Activated gamma-delta T cell (primary cell): Measurements from ENCODE around the gene MYOG.

Source experiments
- DNase-seq: peaks from one replicate; lab custom pipeline; 2025; lab: John Stamatoyannopoulos, UW

MYOG gene

DNA sequence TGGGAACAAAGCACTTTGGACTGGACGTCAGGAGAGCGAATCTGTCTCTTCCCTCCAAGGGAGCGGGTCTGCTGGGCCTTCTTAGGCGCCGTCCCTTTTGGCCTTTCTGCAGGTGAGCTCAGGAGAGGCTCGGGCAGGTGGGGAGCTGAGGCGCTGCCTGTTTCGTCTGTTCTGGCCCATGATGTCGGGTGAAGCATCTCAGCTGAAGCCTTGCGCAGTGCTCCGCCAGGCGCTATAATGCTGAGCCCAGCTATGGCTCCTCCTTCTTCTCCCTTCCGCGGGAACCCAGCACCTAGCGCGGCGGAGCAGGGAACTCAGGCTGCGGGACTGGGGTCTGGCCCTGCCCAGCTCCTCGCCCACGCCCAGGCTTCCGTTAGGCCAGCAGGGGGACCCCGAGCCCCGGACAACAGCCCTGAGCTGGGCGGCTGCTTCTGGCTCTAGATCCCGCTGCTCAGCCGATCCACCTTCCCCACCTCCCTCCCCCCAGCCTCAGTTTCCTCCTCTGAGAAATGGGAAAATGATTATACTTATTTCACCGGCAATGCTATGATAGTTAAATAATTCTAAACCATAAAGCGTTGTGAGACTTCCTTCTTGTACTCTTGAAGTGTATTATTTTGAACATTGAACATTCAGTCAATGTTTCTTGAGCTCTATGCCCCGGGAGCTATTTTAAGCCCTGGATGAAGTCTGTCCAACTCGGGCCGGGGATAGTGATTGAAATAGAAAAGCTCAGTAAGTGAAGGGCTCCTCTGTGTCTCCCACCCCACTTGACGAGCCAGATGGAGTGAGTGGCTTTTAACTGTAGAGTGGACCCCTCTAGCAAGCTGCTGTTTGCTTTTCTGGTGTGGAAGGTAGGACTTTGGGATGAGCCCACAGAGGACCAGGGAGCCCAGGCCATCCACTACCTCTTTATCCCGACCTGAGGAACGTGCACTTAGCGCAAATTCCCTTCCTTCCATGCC is 32.1 kb upstream of the MYOG start:
- no peak for DNase-seq

DNA sequence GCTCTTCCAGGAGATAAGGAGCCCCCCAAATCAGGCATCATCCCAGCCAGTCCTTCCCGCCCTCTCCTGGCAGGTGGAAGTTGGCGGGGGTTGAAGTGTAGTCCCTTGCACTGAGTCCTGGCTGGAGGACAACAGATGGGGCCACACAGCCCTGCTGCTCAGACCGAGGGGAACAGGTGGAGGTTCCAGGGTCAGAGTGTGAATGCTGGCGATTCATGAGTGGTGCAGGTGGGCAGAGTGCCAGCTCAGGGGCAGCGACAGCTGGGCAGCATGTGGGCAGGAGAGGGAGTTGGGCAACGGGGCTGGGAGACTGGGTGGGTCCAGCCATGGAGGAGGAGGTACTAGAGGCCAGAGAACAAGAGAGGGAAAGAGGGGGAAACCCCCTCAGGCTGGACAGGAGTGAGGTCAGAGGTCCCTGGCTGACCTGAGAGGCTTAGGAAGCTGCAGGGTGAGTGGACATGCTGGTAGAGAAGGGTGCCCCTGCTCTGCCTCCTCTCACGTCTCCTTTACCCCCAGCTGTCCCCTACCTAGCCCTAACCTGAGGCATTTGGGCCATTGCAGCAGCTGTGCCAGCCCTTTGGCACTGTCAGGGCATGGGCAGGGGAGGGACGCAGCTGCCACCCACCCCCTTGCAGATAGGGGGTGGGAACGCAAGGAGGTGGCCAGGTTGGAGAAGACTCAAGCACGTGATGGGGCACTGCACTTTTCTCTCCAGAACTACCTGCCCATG is 30.4 kb upstream of the MYOG start:
- DNase-seq: no peak

DNA sequence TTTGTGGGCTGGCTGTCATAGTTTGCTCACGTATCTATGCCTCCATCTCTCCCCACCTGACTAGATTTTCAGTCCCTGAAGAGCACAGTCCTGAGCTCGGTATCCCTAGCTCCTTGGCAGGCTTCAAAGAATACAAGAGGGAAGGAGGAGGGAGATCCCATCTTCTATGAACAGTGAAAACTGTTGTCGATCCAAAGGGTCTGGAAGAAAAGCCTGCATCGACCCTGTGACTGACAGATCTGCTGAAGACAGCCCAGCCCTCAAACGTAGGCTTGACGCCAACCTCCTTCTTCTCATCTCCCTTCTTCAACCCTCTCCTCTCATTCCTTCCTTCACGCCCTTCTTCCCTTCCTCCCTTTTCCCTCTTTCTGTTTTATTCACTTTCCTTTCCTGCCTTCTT is 28.4 kb upstream of the MYOG start:
- DNase-seq: no peak

DNA sequence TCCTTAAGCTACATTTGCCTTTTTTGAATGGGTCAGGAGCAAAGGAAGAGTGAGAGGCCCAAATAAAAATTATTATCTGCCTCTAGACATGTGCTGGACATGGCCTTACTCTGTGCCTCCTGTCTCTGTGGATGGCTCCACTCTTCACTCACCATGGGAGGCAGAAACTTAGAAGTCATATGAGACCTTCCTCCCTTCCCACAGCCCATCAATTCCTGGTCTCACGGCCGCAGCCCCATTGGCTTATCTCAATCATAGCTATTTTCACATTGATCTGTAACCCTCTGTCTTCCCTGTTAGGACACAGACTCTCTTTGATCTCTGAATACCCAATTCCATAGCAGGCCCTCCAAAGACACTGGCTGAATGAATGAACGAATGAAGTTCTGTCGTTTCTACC is 27.5 kb upstream of the MYOG start:
- no peak for DNase-seq

DNA sequence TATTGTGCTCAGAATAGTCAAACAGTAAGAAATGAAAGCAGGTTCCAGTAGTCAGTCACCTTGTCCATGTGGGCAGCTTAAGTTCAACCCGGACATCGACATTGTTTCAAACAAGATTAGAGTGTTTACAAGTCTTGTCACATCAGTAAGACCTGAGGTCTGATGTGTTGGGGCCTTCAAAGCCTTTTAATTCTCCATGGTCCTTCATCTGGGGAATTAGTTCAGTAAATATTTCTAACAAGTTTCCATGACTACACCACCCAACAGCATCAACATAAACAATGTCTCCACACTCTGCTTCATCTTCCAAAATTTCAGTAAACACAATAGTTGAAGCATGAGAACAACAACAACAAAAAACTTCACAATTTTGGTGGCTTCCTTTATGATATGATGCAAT is 26.7 kb upstream of the MYOG start:
- no peak for DNase-seq

DNA sequence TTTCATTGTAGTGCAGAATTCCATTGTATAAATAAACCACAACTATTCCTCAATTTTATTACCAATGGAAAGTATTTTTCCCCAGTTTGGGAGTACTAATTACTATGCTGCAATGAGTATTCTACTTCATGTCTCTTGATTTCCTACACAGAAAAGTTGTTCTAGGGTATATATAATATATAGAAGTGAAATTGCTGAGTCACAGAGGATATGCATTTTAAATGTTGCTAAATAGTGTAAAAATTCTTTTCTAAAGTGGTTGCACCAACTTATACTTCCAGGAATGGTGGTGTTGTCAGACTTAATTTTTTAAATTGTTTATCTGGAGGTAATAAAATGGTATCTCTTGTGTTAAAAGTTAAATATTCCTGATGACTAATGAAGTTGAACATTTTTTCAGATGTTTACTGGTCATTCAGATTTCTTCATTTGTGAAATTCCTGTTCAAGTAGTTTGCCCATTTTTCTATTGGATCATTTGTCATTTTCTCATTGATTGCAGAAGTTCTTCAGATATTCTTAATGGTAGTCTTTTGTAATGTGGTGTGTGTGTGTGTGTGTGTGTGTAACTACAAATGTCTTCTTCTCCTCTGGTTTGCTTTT is 19.1 kb upstream of the MYOG start:
- no peak for DNase-seq

DNA sequence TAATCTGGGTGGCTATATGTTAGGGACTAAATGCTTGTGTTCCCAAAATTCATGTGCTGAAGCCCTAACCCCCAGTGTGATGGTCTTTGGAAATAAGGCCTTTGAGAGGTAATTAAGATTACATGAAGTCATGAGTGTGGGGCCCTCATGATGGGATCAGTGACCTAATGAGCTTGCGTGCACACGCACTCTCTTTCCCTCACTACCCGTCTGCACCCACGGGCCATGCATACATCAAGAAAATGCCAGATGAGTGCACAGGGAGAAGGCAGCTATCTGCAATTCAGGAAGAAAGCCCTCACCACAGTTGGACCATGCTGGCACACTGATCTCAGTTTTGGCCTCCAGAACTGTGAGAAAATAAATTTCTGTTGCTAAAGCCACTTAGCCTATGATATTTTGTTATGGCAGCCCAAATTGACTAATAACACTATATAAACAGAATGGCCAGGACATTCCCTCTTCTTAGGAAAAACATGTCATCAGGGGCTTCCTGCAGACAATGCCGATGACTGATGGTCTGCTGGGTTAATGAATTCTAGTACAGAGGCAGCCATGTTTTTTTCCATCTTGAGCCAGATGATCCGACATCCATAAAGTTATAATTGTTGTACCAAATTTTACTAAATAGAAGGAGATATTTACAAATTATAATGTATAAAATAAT is 18.1 kb upstream of the MYOG start:
- DNase-seq: no peak

DNA sequence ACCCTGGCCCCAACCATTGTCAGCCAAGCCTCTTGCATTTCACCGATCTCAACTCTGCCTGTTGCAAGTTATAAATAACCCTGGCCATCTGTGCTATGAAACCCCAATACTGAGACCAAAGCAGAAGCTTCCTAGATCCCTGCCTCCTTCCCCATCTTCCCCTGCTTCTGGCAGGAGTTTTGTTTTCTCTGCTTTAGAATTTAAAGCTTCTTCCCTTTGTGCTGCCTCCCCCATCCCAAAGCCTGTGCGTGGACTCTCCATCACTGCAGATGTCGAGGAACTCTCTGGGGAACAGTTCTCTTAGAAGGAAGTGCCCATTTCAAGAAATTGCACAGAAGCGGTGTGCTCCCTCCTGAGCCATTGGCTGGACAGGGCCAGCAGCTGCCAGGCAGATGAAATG is 17.4 kb upstream of the MYOG start:
- DNase-seq: no peak

DNA sequence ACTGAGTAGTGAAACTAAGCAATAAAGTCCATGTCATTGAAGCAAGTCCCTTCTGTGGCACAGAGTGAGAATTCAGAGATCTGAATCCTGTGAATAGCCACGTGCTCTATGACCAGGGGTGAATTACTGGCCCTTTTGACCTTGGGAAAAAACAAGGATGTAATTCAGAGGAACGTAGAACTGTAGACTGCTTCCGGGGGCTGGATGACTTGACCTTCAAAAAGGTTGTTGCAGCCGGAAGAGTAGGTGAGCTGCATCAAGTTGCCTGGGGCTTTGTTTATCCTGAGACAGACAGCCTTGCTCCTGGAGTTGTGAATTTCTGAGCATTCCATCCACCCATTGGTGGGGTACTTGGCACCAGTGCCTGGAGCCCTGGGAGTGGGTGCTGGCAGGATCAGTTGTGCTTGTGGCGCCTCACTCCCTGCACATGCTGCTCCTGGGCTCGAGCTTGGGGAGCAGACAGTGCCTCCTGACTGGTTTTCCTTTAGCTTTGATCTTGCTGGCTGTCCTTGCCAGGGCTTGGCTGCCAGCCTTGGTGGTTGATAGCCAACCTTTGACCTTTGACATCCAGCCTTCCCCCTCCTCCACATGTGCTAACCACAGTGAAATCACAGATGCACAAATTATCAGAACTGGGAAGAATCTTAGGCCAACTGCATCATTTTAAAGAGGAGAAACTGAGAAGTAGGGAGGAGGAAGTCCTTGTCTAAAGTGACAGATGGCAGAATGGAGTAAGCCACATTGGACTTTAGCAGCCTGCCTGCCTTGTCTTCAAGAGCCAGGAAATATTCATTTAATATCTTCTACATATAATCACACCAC is 16.2 kb upstream of the MYOG start:
- no peak for DNase-seq

DNA sequence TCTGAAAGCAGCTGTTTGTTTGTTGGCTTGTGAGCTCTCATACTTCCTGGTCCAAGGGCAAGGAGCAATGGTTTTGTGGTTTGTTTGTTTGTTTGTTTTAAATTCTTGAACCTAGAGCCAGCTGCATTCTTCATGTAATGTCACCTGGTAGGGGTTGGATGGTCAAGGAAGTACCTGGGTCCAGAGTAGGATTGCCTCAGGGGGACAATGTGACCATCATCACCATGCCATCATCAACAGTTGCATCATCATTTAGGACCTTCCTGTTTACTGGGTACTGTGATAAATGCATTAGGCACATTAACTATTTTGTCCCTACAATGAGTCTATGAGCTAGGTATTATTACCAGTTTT is 14.7 kb upstream of the MYOG start:
- no peak for DNase-seq

DNA sequence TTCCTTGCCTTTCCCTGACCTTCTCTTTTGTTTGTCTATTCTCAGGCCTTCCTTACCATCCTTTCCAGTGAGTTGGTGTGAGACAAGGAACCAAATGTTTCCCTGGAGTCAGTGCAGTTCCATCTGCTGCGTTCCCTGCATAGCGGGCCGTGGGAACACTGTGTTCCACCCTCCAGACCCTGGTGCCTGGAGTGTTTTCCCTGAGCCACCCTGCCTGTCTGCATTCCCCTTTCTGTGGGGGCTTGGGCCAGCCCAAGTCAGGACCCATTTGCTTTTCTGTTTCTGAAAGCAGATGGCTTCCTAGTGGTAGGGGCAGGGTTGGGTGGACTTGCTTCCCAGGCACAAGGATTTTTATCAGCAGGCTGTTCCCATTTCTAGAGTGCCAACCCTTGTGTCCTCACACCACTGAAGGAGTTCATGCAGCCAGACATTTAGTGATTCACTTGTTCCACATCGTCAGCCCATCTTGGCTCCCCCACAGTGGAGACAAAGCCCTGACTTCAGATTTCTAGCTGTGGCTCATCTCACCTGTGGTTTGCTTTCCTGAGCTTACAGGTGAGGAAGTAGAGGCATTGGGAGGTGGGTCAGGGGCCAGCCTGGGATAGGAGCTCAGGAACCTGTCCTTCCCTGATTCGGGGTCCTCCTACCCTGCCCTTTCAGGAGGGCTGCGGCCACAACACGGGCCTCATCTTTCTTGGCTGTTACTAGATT is 14.1 kb upstream of the MYOG start:
- DNase-seq: no peak

DNA sequence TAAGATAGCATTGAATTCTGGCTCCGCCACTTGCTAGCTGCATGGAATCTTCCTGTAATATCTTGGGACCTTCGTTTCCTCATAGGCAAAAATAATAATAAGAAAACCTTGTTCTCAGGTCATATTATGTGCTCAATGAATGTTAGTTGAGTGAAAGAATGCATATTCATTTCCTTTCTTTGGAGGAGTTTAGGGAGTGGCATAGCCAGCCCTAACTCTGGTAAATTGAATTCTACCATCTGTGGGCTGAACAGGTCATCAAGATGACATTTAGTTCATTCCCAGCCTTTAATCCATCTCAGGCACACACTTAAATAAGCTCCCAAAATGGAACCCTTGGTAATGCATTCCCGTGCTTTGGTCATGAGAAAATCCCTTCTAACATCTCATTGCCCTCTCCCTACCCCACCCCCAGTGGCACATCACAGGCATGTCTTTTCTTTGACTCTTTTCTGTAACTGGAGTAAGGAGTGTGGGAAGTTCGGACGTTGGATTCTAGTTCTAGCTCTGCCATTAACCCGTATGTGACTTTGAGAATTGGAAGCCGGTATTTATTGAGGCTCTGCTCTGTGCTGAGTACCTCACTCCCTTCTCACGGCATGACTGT is 13.2 kb upstream of the MYOG start:
- no peak for DNase-seq

DNA sequence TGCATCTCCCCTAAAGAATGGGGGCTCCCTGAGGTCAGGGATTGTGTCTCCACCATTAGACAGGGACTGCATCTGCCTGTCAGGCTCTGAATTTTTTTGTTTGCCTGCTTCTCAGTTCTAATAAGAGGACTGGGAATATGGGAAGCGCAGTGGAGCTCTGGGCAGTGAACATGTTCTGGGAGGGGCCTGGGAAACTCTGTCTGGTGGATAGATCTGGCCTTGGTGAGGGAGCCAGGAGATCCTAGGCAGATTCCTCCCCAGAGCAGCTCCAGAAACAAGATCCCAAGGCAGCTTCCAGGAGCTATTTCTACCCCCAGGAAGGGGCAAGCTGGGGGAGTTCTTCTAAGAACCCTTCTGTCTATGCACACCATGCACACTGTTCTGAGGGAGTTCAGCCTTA is 12.6 kb upstream of the MYOG start:
- no peak for DNase-seq

DNA sequence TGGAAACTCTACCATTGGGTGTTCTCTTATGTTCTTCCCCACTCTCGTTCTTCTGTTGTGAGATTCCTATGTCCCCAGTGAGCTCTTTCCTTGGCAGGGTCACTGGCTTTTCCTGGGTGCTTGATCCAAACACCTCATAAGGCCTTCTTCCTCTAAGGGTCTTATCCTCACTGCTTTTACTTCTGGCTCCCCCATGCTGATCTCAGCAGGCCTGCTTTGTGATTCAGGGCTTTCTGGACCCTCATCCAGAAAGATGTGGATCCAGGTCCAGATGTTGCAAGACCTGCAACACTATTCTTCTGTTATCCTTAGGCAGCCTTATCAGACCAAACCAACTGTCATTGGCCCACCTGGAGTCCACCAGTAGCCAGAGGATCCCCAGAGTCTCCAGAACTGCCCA is 11.2 kb upstream of the MYOG start:
- no peak for DNase-seq

DNA sequence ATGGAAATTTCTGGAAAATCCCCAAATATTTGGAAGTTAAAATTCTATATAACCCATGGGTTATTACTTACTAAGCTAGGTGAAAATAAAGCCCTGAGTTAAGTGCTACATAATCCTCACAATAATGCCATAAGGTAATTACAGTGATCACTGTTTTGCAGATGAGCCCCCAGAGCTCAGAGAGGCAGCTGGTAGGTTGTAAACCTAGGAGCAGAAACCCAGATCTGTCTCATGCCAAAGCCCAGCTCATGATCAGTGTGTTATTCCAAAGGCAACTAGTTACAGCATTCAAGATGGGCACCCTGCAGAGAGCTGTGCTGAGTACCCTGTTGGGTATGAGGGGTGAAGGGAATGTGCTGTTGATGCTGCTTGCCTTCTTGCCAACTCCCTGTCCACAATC is 10.8 kb upstream of the MYOG start:
- DNase-seq: no peak

DNA sequence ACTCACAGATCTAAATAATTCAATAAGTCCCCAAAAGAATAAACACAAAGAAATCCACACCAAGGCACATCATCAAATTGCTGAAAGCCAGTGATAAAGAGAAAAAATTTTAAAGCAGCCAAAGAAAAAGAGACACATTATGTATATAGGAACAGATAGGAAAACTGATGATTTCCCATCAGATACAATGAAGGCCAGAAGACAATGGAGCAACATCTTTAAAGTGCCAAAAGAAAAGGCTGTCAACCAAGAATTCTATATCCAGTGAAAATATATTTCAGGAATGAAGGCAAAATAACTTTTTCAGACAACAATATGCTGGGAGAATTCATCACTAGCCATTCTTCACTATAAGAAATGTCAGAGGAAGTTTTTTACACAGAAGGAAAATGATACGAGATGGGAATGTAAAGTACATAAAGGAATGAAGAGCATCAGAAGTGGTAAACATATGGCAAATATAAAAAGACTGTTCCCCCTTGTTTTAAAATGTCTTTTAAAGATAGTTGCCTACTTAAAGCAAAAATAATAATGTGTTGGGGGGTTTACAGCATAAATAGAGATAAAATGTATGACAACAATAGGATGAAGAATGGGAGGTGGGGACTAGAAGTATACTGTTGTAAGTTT is 9.4 kb upstream of the MYOG start:
- no peak for DNase-seq

DNA sequence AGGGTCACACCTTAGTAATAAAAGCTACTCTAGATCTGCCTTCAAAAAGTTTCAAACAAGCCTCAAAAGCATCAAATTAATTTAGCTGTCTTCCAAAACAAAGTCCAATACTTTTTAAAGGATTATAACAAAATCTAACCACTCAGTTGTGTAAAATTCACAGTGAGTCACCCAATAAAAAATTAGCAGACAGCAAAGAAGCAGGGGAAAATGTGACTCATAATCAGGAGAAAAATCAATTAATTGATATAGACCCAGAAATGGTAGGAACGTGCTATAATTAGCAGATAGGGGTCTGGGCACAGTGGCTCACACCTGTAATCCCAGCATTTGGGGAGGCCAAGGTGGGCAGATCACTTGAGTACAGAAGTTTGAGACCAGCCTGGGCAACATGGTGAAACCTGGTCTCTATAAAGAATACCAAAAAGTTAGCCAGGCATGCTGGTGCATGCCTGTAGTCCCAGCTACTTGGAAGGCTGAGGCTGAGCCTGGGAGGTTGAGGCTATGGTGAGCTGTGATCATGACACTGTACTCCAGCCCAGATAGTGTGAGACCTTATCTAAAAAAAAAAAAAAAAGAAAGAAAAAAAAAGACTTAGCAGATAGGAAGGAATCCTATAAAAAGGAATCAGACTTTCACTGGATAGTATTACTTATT is 8.1 kb upstream of the MYOG start:
- no peak for DNase-seq

DNA sequence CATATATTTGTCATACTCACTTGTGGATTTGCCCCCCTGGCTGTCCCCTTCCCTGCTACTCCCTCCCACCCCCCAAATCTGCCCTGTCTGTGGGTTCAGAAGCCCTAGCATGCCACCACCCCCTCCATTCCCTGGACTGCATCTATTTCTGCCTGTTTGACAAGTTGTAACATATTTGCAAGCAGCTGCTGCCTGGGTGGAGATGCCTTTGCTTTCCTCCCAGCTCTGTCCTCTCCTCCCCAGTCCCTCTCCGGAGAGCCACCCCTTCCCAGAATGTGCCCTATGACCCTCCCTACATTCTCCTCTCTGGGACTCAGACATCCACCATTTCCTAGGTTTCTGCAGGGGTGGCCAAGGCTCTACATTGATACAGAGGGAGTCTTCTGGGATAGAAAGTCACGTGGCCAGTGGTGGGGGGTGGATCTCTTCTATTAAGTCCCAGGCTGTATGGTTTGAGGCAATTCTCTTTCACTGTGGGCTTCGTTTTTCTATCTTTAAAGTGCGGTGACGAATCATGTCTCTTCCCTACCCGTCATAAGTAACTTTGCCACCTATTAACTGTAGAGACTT is 6.0 kb upstream of the MYOG start:
- DNase-seq: no peak

DNA sequence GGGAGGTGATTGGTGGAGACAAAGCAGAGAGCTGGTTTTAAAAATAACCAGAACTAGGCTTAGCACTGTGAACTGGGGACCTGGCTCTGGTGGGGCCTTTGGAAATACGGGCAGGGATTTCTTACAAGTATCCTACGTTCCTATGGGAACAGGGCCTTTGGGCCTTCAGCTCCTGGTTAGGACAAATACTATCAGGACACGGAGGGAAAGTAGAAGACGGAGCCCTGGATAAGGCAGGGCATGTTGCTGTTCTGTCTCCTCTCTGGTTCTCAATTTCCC is 5.3 kb upstream of the MYOG start:
- no peak for DNase-seq
